ENCODE results near the gene CCNJL.

DNA sequence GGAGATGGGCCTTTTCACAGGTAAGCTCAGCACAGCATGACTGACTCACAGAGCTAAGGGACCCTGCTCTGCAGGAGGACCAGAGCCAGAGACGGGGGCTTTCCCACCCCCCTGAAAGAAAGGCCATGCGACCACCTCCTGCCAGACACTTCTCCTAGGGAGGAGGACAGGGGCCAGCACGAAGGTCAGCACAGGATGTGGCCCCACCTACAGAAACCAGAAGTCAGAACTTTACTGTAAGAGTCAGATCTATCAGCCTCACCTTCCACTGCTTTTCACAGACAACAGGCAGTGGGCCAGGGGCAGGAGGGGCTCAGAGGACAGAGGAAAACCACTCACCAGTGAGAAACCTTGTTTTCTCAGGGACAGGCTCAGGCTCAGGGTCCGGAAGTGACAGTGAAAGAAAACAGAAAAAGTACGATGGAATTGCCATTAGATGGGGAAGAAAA lies 37.9 kb downstream of the CCNJL start:
- TF ChIP-seq, protein P1, sequence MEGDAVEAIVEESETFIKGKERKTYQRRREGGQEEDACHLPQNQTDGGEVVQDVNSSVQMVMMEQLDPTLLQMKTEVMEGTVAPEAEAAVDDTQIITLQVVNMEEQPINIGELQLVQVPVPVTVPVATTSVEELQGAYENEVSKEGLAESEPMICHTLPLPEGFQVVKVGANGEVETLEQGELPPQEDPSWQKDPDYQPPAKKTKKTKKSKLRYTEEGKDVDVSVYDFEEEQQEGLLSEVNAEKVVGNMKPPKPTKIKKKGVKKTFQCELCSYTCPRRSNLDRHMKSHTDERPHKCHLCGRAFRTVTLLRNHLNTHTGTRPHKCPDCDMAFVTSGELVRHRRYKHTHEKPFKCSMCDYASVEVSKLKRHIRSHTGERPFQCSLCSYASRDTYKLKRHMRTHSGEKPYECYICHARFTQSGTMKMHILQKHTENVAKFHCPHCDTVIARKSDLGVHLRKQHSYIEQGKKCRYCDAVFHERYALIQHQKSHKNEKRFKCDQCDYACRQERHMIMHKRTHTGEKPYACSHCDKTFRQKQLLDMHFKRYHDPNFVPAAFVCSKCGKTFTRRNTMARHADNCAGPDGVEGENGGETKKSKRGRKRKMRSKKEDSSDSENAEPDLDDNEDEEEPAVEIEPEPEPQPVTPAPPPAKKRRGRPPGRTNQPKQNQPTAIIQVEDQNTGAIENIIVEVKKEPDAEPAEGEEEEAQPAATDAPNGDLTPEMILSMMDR (IDR thresholded peaks at IDR 0.05; ENCODE audit: low read depth, low read length): no peak
- TF ChIP-seq POLR2A (IDR thresholded peaks at IDR 0.05; ENCODE audit: extremely low read depth, insufficient read length) (no peak), MYC (IDR thresholded peaks at IDR 0.05; ENCODE audit: low read depth, low read length) (no peak)

Measured in NB4 (cell line).